Vagina (tissue), 2 donors: ENCODE measurements around the gene PTPRD. TPM values are rescaled to one million over a fixed set of nuclear protein-coding genes. Genes with fewer than 3 reads are reported as not detected.

ENCODE experiments used
- DNase-seq, 2 donors: peaks; one replicate each; pipeline ENCODE4 v3.0.0-alpha.2; 2017; ENCODE audit errors: extremely low spot score in 2 of 2
- H3K27ac ChIP-seq: fragments of 200-600 bp; sonication (generic); one replicate; pipeline ENCODE4 v1.5.1; 2019
- H3K27me3 ChIP-seq: fragments of 200-600 bp; sonication (generic); one replicate; pipeline ENCODE4 v1.5.1; 2019
- H3K36me3 ChIP-seq, 2 donors: fragments of 200-600 bp; sonication (generic); one replicate each; pipeline ENCODE4 v1.5.1; 2017 to 2019
- H3K4me1 ChIP-seq: fragments of 200-600 bp; sonication (generic); one replicate; pipeline ENCODE4 v1.5.1; 2019
- H3K4me3 ChIP-seq, 2 donors: fragments of 200-600 bp; sonication (generic); 1 replicate in 1 of 2; 2 replicates in 1 of 2; pipeline ENCODE4 v1.5.1; 2016 to 2019
- H3K9me3 ChIP-seq: fragments of 200-600 bp; sonication (generic); one replicate; pipeline ENCODE4 v1.5.1; 2019
- POLR2A ChIP-seq, 2 donors: fragments of 450-650 bp; IDR thresholded peaks; one replicate each; pipeline ENCODE4 v1.6.1; 2017; ENCODE audit warnings: antibody characterized with exemption in 2 of 2, mild to moderate bottlenecking in 2 of 2, moderate library complexity in 2 of 2
- POLR2AphosphoS5 ChIP-seq, 2 donors: sonication (generic); formaldehyde crosslinking; IDR thresholded peaks; one replicate each; pipeline ENCODE4 v1.9.0; 2017; ENCODE audit warnings: antibody characterized with exemption in 2 of 2, mild to moderate bottlenecking in 2 of 2, low read depth in 1 of 2; ENCODE audit not compliant: insufficient read depth in 1 of 2
- intact Hi-C: fragments of 100-400 bp; cut with DNase I; formaldehyde crosslinking; loops from one replicate; pipeline ENCODE4 v1.15.1; 2023
- total RNA-seq: library from RNA; depleted of rRNA; stranded (reverse); fragments of >200 nt; gene quantifications from one replicate; pipeline ENCODE4 v1.2.3, GENCODE V29; 2016
- TF ChIP-seq, protein P1 (sequence below), 3 experiments: fragments of 450-650 bp in 2 of 3; fragments of 200-600 bp in 1 of 3; sonication (generic) in 1 of 3; IDR thresholded peaks; one replicate each; pipeline ENCODE4 v1.5.1; 2017 to 2019; ENCODE audit warnings: antibody characterized with exemption in 3 of 3, mild to moderate bottlenecking in 2 of 3, moderate library complexity in 2 of 3

Gene PTPRD
- total RNA-seq, 1 donor from 2014 or later, result 10.3 TPM

DNA sequence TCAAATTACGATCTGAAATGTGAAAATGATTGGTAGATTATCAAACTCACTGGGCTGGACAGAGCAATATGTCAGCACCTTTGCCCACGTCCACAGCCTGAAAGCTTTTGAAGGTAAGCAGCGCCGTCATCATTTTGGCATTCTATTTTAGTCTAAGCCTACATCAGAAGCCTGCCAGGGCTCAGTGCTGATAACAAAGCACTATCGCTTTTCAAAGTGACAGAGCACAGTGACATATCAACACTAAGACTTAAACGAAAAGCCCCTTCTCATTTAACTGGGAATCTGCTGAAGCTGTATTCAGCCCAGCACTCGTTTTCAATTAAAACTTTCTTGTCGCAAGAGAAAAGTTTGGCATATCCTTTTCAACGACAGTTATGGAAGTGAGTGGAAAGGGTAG is 1076.3 kb downstream of the PTPRD start:
- H3K36me3 ChIP-seq, result no peaks in the 10 kb centered on the region
- no peak overlapping the region for H3K4me3 ChIP-seq
- intact Hi-C loops, result no loop called here
- no peaks in the 10 kb centered on the region for H3K9me3 ChIP-seq
- no peaks in the 10 kb centered on the region for H3K27me3 ChIP-seq
- no peak for DNase-seq
- H3K4me1 ChIP-seq, result no peaks in the 10 kb centered on the region
- no peak overlapping the region for H3K27ac ChIP-seq
- no peak for TF ChIP-seq POLR2A (IDR thresholded peaks at IDR 0.05)
- TF ChIP-seq, protein P1, sequence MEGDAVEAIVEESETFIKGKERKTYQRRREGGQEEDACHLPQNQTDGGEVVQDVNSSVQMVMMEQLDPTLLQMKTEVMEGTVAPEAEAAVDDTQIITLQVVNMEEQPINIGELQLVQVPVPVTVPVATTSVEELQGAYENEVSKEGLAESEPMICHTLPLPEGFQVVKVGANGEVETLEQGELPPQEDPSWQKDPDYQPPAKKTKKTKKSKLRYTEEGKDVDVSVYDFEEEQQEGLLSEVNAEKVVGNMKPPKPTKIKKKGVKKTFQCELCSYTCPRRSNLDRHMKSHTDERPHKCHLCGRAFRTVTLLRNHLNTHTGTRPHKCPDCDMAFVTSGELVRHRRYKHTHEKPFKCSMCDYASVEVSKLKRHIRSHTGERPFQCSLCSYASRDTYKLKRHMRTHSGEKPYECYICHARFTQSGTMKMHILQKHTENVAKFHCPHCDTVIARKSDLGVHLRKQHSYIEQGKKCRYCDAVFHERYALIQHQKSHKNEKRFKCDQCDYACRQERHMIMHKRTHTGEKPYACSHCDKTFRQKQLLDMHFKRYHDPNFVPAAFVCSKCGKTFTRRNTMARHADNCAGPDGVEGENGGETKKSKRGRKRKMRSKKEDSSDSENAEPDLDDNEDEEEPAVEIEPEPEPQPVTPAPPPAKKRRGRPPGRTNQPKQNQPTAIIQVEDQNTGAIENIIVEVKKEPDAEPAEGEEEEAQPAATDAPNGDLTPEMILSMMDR (IDR thresholded peaks at IDR 0.05), result no peak
- TF ChIP-seq POLR2AphosphoS5 (IDR thresholded peaks at IDR 0.05; ENCODE audit: insufficient read depth in 1 of 2, low read depth in 1 of 2), result no peak

DNA sequence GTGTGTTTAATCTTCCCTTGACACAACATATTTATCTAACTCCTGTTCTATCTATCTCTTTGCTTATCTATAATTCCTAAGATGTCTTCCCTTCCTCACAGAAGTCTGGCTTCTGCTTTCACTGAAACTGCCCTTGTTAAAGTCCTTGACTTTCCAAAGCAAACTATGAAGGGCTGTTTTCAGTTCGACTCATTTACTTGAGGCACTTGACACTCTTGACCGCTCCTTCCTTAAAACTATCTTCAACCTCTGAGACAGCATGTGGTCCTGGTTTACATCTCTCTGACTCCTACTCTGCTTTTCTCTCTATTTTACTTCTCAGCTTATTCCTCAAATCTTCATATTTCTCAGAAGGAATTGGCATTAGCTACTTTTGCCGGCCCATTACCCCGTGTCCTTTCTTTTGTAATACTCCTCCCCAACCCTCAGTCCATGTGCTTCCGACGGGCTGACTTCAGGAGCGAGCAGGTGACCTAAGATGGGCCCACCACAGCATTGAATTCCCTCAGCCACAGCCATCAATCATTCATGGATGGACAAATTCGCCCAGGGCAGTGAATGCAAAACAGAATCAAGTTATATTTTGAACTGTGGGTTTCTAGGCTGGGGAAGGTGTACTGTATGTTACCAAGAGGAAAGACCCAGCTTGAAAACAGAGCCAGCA is 1089.2 kb downstream of the PTPRD start:
- Histone ChIP-seq H3K4me3 (no peak overlapping the region), H3K36me3 (no peaks in the 10 kb centered on the region), H3K9me3 (no peaks in the 10 kb centered on the region), H3K27ac (no peak overlapping the region), H3K4me1 (no peaks in the 10 kb centered on the region), H3K27me3 (no peaks in the 10 kb centered on the region)
- TF ChIP-seq, protein P1 (IDR thresholded peaks at IDR 0.05), result no peak
- TF ChIP-seq POLR2AphosphoS5 (IDR thresholded peaks at IDR 0.05; ENCODE audit: insufficient read depth in 1 of 2, low read depth in 1 of 2), result no peak
- TF ChIP-seq POLR2A (IDR thresholded peaks at IDR 0.05), result no peak
- intact Hi-C loops, result no loop called here
- no peak for DNase-seq

DNA sequence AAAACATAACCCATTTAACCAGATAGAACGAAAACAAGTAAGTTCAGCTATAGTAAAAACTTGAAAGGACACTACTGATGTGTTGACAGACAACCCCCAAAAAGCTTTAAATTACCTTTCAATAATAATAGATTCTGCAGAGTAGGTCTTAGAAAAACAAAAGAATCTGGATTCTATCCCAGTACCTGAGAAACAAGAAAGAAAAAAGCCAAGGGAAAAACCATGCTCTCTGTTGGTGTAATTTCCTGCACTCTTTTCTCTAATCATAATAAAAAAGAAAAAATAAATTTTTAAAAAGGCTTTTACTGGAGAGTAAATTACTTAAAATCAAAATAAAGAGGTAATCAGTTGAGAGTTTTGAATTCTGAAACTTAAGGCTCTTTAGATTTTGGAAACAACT is 1090.4 kb downstream of the PTPRD start:
- no peak for DNase-seq
- no peak overlapping the region for H3K4me3 ChIP-seq
- TF ChIP-seq, protein P1 (IDR thresholded peaks at IDR 0.05), result no peak
- TF ChIP-seq POLR2AphosphoS5 (IDR thresholded peaks at IDR 0.05; ENCODE audit: insufficient read depth in 1 of 2, low read depth in 1 of 2) (no peak), POLR2A (IDR thresholded peaks at IDR 0.05) (no peak)
- intact Hi-C loops, result no loop called here
- no peaks in the 10 kb centered on the region for H3K27me3 ChIP-seq
- no peaks in the 10 kb centered on the region for H3K36me3 ChIP-seq
- no peaks in the 10 kb centered on the region for H3K9me3 ChIP-seq
- H3K27ac ChIP-seq, result no peak overlapping the region
- no peaks in the 10 kb centered on the region for H3K4me1 ChIP-seq

DNA sequence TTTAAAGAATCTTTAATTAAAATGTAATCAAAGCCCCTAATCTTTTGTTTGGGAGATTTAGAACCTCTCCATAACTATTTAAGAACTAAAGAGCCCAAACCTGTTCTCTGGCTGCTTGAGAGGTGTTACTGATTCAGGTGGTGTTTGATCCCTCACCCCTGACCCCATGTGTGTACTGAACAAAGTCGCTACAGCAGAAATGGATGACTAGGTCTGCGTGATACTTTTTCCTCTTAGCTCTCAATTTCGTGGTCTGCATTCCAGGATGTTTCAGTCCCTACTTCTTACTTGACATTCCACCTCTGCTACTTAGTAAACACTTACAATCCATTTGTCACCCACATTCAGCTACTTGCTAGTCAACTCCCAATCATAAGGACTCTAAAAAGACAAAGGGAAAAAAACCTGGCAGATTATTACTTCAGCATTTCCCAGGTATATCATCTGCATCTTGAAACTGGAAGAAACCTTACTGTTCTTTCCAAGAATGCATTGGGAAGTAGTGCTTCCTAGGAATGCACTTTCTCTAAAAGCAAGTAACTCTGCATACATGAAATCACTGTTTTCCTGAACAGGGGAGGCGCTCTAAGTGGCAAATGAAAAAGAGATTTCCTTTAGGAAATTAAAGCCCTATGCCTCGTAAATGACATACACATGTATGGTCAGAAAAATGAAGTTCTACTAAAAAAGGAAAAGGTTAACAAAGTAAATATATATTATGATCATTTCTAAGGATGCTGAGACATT is 1091.6 kb downstream of the PTPRD start:
- H3K27me3 ChIP-seq, result no peaks in the 10 kb centered on the region
- no peak for DNase-seq
- H3K9me3 ChIP-seq, result no peaks in the 10 kb centered on the region
- intact Hi-C loops, result no loop called here
- H3K27ac ChIP-seq, result no peak overlapping the region
- no peaks in the 10 kb centered on the region for H3K4me1 ChIP-seq
- no peak overlapping the region for H3K4me3 ChIP-seq
- no peak for TF ChIP-seq POLR2A (IDR thresholded peaks at IDR 0.05)
- TF ChIP-seq, protein P1 (IDR thresholded peaks at IDR 0.05), result no peak
- TF ChIP-seq POLR2AphosphoS5 (IDR thresholded peaks at IDR 0.05; ENCODE audit: insufficient read depth in 1 of 2, low read depth in 1 of 2), result no peak
- H3K36me3 ChIP-seq, result no peaks in the 10 kb centered on the region

DNA sequence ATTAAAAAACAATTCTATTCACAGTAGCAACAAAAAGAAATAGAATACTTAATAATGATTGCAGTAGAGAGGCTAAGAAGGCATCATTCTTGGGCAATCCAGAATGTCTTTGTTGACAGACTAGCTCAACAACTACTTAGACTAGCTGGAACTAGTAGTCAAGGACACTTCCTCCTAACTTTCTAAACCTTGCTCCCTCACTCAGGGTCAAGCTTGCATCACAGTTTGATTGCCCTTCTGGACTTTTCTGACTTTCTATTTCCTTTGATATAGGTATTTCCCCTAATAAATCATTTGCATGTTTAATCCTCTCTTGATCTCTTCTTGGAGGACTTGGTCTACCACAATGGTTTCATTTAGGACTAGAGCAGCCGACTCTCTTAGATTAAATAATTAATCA is 1107.9 kb downstream of the PTPRD start:
- H3K36me3 ChIP-seq, result no peaks in the 10 kb centered on the region
- no peaks in the 10 kb centered on the region for H3K9me3 ChIP-seq
- no peak for DNase-seq
- no peak overlapping the region for H3K4me3 ChIP-seq
- intact Hi-C loops, result no loop called here
- no peaks in the 10 kb centered on the region for H3K4me1 ChIP-seq
- TF ChIP-seq POLR2A (IDR thresholded peaks at IDR 0.05), result no peak
- TF ChIP-seq, protein P1 (IDR thresholded peaks at IDR 0.05), result no peak
- TF ChIP-seq POLR2AphosphoS5 (IDR thresholded peaks at IDR 0.05; ENCODE audit: insufficient read depth in 1 of 2, low read depth in 1 of 2), result no peak
- no peaks in the 10 kb centered on the region for H3K27me3 ChIP-seq
- H3K27ac ChIP-seq, result no peak overlapping the region
